Activated naive CD8-positive, alpha-beta T cell (primary cell): ENCODE results near the gene LCT.

Source experiments
- H3K27ac Mint-ChIP-seq: one replicate; pipeline ENCODE4 v1.8.0; 2021; ENCODE audit warnings: mixed read lengths
- H3K27me3 Mint-ChIP-seq: one replicate; pipeline ENCODE4 v1.8.0; 2021; ENCODE audit warnings: mixed read lengths
- H3K36me3 Mint-ChIP-seq: one replicate; pipeline ENCODE4 v1.8.0; 2021; ENCODE audit warnings: mixed read lengths
- H3K4me1 Mint-ChIP-seq: one replicate; pipeline ENCODE4 v1.8.0; 2021; ENCODE audit warnings: low read depth, mixed read lengths
- H3K4me3 Mint-ChIP-seq: one replicate; pipeline ENCODE4 v1.8.0; 2021; ENCODE audit warnings: mild to moderate bottlenecking, mixed read lengths
- H3K9me3 Mint-ChIP-seq: one replicate; pipeline ENCODE4 v1.8.0; 2021; ENCODE audit warnings: low read depth, mixed read lengths

Gene LCT

GRCh38 chr2:135845997-135846396 lies 9.0 kb upstream of the LCT start:
- Mint-ChIP-seq H3K27ac (peak overlapping the region; percentile 43), H3K9me3 (no peaks in the 10 kb centered on the region), H3K27me3 (no peaks in the 10 kb centered on the region)

GRCh38 chr2:135845257-135845656 lies 8.3 kb upstream of the LCT start:
- Mint-ChIP-seq H3K9me3 (no peaks in the 10 kb centered on the region), H3K27ac (peak overlapping the region; percentile 28), H3K4me3 (no peak overlapping the region), H3K36me3 (peaks cover 35% of the 10 kb centered on the region), H3K4me1 (peaks cover 14% of the 10 kb centered on the region), H3K27me3 (no peaks in the 10 kb centered on the region)

More at GRCh38 chr2:135845997-135846396, 9.0 kb upstream of the LCT start:
- Mint-ChIP-seq H3K36me3 (peaks cover 30% of the 10 kb centered on the region), H3K4me3 (no peak overlapping the region), H3K4me1 (peaks cover 7% of the 10 kb centered on the region)

GRCh38 chr2:135844301-135844895 lies 7.4 kb upstream of the LCT start:
- Mint-ChIP-seq H3K4me3 (no peak overlapping the region), H3K9me3 (no peaks in the 10 kb centered on the region), H3K36me3 (peaks cover 34% of the 10 kb centered on the region), H3K27ac (no peak overlapping the region), H3K27me3 (no peaks in the 10 kb centered on the region), H3K4me1 (peaks cover 19% of the 10 kb centered on the region)

GRCh38 chr2:135843671-135844070 lies 6.7 kb upstream of the LCT start:
- Mint-ChIP-seq H3K4me1 (peaks cover 19% of the 10 kb centered on the region), H3K4me3 (no peak overlapping the region), H3K36me3 (peaks cover 29% of the 10 kb centered on the region), H3K9me3 (no peaks in the 10 kb centered on the region), H3K27me3 (no peaks in the 10 kb centered on the region), H3K27ac (no peak overlapping the region)

DNA sequence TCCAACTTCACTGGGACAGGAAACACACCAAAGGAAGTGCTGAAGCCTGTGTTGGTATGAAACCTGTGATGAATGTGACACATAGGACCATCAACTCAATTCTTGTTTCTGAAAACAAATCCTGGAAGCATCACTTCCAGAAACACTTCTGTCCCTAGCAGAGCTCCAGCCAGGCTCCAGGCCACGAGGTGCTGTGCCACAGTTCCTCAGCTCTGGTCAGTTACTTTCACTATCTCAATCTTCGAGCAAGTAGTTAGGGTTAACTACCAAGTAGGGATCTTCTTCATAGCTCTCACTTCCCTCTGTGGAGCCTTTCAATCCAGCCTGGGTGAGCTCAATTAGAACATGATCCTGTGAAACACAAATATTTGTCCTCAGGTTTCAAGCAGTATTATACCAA lies 3.6 kb upstream of the LCT start:
- H3K36me3 Mint-ChIP-seq = peaks cover 25% of the 10 kb centered on the region
- peak overlapping the region; percentile 48 for H3K27ac Mint-ChIP-seq
- H3K27me3 Mint-ChIP-seq = no peaks in the 10 kb centered on the region
- no peaks in the 10 kb centered on the region for H3K9me3 Mint-ChIP-seq
- H3K4me3 Mint-ChIP-seq = no peak overlapping the region
- peaks cover 35% of the 10 kb centered on the region for H3K4me1 Mint-ChIP-seq

DNA sequence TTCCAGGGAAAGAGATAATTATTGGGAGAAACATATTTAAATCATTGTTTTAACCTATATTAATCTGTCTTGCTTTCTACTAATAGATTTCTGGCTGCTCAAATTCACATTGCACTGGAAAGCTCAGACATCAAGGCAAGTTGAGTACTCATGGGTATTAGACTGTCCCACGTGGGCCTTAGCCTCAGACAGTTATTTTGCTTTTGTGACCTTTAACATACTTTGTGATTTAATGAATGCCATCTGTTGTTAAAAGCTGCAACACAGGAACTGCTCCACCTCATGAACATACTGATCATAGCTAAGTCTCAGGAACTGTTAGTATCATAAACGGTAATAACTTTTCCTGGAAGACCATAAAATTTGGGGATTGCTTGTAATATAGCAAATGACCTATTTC lies 2.7 kb upstream of the LCT start:
- Mint-ChIP-seq H3K4me1 (peaks cover 37% of the 10 kb centered on the region), H3K9me3 (no peaks in the 10 kb centered on the region), H3K27ac (no peak overlapping the region), H3K36me3 (peaks cover 25% of the 10 kb centered on the region), H3K27me3 (no peaks in the 10 kb centered on the region), H3K4me3 (no peak overlapping the region)

GRCh38 chr2:135838502-135838901 lies 1.5 kb upstream of the LCT start:
- no peaks in the 10 kb centered on the region for H3K9me3 Mint-ChIP-seq
- peaks cover 19% of the 10 kb centered on the region for H3K36me3 Mint-ChIP-seq
- H3K27ac Mint-ChIP-seq = no peak overlapping the region

GRCh38 chr2:135832891-135833290 lies 4.1 kb downstream of the LCT start:
- no peaks in the 10 kb centered on the region for H3K27me3 Mint-ChIP-seq
- H3K36me3 Mint-ChIP-seq = peaks cover 12% of the 10 kb centered on the region

More at GRCh38 chr2:135838502-135838901, 1.5 kb upstream of the LCT start:
- H3K4me1 Mint-ChIP-seq = peaks cover 37% of the 10 kb centered on the region
- H3K4me3 Mint-ChIP-seq = no peak overlapping the region
- H3K27me3 Mint-ChIP-seq = no peaks in the 10 kb centered on the region

GRCh38 chr2:135831180-135831812 lies 5.7 kb downstream of the LCT start:
- peaks cover 5% of the 10 kb centered on the region for H3K4me1 Mint-ChIP-seq
- H3K4me3 Mint-ChIP-seq = no peak overlapping the region
- H3K9me3 Mint-ChIP-seq = no peaks in the 10 kb centered on the region
- no peaks in the 10 kb centered on the region for H3K27me3 Mint-ChIP-seq
- H3K36me3 Mint-ChIP-seq = peaks cover 12% of the 10 kb centered on the region
- H3K27ac Mint-ChIP-seq = no peak overlapping the region

More at GRCh38 chr2:135832891-135833290, 4.1 kb downstream of the LCT start:
- no peak overlapping the region for H3K27ac Mint-ChIP-seq
- H3K9me3 Mint-ChIP-seq = no peaks in the 10 kb centered on the region
- H3K4me3 Mint-ChIP-seq = no peak overlapping the region
- H3K4me1 Mint-ChIP-seq = peaks cover 12% of the 10 kb centered on the region

- H3K27me3 Mint-ChIP-seq = no peaks in the 10 kb centered on the region
- H3K9me3 Mint-ChIP-seq = no peaks in the 10 kb centered on the region
- peaks cover 7% of the 10 kb centered on the region for H3K4me1 Mint-ChIP-seq
- peaks cover 12% of the 10 kb centered on the region for H3K36me3 Mint-ChIP-seq
- H3K27ac Mint-ChIP-seq = no peak overlapping the region
- no peak overlapping the region for H3K4me3 Mint-ChIP-seq
Observed at GRCh38 chr2:135829378-135830135, 7.4 kb downstream of the LCT start.

DNA sequence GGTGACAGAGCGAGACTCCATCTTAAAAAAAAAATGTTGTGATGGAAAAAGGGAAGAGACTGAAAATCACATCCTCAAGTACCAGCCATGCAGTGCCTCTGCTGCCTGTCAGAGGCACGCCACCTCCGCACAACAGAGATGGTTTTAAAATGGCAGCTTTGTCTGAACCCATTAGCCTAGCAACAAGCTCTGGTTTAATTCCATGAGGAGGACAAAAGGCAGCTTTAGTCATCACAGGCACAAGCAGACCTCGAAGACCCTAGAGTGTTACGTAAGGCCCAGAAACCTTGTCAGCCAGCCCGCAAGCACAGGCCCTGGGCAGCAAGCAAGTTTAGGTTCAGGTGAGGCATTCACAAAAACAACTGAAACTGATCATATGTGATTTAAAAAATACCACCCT lies 10.4 kb downstream of the LCT start:
- Mint-ChIP-seq H3K9me3 (peaks cover 5% of the 10 kb centered on the region), H3K27me3 (no peaks in the 10 kb centered on the region), H3K4me1 (peaks cover 17% of the 10 kb centered on the region), H3K36me3 (peaks cover 25% of the 10 kb centered on the region), H3K27ac (no peak overlapping the region), H3K4me3 (no peak overlapping the region)

DNA sequence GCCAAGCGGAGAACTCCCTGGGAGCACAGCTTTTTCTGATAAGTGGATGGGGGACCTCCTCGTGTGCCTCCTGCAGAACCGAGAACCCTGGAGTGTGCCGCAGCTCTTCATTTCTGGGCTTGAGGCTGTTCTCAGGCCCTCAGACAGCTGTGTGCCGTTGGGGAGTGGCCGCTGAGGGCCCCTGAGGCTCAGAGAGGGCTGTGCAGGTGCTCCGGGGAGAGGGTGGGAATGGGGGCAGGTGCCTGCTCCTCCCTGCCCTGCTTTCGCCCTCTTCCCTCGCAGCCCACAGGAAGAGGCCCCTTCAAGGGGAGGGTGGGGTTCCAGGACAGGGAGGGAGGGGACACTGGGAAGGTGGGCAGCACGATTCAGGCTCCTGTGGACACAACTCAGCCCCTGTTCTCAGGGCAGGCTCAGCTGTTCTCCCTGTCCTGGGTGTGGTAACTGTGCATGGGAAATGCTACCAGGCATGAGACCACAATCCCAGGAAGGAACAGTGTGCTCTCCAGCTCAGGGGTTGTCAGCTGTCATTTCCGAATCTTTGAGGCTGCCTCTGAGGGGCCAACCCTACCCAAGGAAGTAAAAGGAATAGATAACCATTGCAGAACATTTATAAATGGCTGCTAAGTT lies 11.3 kb downstream of the LCT start:
- Mint-ChIP-seq H3K4me3 (no peak overlapping the region), H3K9me3 (peaks cover 5% of the 10 kb centered on the region), H3K4me1 (peaks cover 25% of the 10 kb centered on the region), H3K36me3 (peaks cover 21% of the 10 kb centered on the region), H3K27me3 (no peaks in the 10 kb centered on the region), H3K27ac (peak overlapping the region; percentile 6)

DNA sequence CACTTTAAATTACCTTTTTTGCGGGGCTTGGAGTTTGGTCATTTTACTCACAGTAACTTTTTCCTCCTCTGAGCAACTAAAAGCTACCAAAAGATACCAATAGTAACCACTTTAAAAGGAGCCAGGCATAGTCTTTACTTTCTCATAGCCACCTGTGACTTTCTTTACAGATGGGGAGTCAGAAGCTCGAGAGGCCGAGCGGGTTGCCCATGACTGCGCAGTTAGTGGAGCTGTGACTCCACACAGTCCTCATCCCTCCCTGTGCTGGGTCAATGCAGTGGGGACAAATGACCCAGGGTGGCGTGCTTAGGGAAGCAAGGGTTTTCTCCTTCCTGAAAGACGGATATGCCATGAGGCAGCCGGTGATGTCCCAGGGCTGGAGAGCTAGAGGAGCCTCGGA lies 11.9 kb downstream of the LCT start:
- H3K4me1 Mint-ChIP-seq = peaks cover 30% of the 10 kb centered on the region
- peaks cover 5% of the 10 kb centered on the region for H3K9me3 Mint-ChIP-seq
- no peaks in the 10 kb centered on the region for H3K27me3 Mint-ChIP-seq
- no peak overlapping the region for H3K27ac Mint-ChIP-seq
- peaks cover 18% of the 10 kb centered on the region for H3K36me3 Mint-ChIP-seq
- H3K4me3 Mint-ChIP-seq = no peak overlapping the region

GRCh38 chr2:135822855-135823254 lies 14.1 kb downstream of the LCT start:
- H3K4me3 Mint-ChIP-seq = peak overlapping the region; percentile 4
- peaks cover 5% of the 10 kb centered on the region for H3K9me3 Mint-ChIP-seq
- H3K36me3 Mint-ChIP-seq = peaks cover 15% of the 10 kb centered on the region
- H3K27ac Mint-ChIP-seq = no peak overlapping the region
- no peaks in the 10 kb centered on the region for H3K27me3 Mint-ChIP-seq
- H3K4me1 Mint-ChIP-seq = peaks cover 47% of the 10 kb centered on the region

GRCh38 chr2:135821190-135821589 lies 15.8 kb downstream of the LCT start:
- H3K27me3 Mint-ChIP-seq = no peaks in the 10 kb centered on the region
- H3K27ac Mint-ChIP-seq = peak overlapping the region; percentile 58
- peaks cover 51% of the 10 kb centered on the region for H3K4me1 Mint-ChIP-seq
- peaks cover 5% of the 10 kb centered on the region for H3K9me3 Mint-ChIP-seq
- H3K36me3 Mint-ChIP-seq = peaks cover 15% of the 10 kb centered on the region
- H3K4me3 Mint-ChIP-seq = peak overlapping the region; percentile 80
